Middle frontal gyrus (tissue), 1 donor: ENCODE results near the gene TMEM164.

Source experiments
- DNase-seq: peaks from one replicate; pipeline ENCODE4 v3.0.0-alpha.2; 2015; ENCODE audit warnings: low spot score; ENCODE audit errors: extremely low spot score

Gene TMEM164

GRCh38 chrX:110003167-110004156 lies 548 bp downstream of the TMEM164 start:
- DNase-seq: no peak

- no peak for DNase-seq
These were observed 1.3 kb downstream of the TMEM164 start for GRCh38 chrX:110004215-110004614.

GRCh38 chrX:110004731-110005369 lies 1.9 kb downstream of the TMEM164 start:
- DNase-seq: no peak

DNA sequence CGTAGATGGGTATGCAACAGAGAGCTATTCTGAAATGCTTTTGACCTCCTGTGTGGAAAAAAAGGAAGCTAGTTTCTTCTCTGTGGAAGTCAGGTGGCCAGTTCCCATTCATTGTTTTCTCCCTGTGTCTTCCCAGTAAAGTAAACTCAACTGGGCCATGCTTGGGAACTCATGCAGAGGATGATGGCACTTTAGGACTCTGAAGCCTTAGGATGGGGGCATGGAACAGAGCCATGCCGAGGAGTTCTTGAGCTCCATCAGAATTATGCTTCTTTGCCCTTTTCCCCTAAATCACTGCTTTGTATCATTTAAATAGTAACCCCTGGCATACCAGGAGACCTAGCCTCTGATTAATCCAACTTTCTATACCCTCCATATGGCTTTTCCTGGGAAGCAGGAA lies 3.2 kb downstream of the TMEM164 start:
- DNase-seq: no peak

DNA sequence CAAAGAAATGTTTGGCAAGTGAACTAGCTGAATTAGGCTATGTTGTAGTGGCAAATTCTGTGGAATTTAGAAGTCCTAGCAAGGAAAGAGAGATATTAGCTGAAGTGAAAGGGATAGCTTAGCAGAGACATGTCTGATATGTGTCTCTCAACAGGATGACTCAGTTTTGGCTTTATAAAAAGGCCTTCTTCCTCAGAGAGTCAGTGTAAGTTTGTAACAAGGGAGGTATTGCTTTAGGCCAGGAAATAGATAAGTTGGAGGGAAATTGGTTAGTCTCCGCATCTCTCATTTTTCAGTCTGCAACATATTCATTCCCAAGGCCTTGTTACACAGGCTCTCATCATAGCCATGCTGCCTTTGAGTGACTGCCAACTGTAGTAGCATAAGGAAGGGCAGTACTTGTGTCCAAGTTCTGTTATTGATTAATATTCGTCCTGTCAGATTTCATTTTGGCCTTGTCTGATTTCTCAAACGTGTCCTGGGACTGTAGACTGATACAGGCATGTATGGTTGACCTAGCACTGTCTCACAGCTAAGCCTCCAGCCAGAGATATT lies 4.0 kb downstream of the TMEM164 start:
- DNase-seq: no peak

DNA sequence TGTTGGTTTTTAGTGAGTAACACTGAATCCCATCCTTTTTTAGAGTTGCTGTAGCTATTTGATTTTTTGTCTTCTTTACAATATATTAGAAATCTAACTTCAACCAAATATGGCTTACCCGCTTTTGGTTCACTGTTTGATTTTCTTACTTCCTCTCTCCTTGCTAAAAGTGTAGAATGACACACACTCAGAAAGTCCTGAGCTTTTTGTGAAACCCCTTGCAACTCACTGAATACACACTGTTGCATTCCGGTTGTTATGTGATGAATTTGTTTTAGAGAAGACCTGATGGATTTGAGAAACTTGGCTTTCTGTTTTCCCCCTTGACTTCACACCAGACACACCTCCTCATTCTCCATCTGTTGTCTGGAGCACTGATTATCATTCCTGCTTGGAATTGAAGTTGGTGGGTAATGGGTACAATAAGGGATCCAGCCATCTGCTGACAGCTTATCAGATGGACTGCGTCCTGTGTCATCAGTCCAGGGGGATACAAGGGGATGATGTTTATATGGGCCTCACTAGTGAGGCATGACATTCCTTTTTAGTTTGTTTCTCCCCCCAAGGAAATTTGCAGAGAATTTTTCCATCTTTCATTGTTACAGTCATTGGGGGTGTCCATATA lies 5.2 kb downstream of the TMEM164 start:
- DNase-seq: no peak

DNA sequence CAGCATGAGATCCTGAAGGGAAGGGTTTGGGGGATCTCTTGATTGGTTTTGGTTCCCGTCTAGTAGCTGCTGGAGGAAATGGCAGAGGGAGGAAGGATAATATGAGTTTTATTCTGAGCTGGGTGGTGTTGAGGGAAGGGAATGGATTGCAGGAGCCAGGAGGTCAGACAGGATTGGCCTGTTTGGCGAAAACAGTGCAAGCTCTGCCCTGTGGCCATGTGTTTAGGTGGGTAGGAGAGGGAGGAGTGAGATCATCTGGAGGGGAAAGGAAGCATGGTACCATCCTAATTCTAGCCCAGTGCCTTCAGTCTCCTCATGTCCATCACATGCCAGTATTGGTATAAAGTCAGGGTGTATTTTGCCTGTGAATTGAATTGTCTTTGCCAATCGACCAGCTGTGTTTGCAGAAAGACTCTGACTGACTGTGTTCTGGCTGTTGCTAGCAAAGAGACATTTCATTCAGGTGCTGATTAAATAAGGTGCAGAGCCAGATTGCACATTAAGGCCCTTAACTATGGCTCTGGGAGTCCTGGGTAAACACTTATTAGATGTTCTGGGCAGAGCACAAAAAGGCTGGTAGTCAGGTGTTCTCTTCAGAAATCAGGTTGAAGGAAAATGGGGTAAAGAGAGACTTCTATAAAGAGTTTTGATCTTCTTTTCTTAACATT lies 10.0 kb downstream of the TMEM164 start:
- DNase-seq: no peak

DNA sequence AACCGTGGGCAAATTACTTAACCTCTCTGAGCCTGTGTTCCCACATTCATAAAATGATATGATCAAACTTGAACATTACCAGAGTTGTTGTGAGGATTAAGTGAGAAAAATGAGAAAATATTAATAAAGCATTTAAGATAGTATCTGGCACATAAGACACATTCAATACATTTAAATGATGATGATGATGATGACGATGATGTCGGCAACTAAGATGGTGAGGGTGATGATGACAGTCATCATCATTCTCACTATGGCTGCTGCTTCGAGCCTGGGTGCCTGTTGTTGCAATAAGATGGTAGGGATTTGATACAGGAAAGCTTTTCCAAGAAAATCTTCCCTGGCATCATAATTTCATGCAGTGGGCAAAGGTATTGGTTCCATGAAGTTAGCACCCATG lies 11.1 kb downstream of the TMEM164 start:
- no peak for DNase-seq

GRCh38 chrX:110015032-110015431 lies 12.1 kb downstream of the TMEM164 start:
- DNase-seq: no peak

GRCh38 chrX:110015915-110016314 lies 13.0 kb downstream of the TMEM164 start:
- no peak for DNase-seq

DNA sequence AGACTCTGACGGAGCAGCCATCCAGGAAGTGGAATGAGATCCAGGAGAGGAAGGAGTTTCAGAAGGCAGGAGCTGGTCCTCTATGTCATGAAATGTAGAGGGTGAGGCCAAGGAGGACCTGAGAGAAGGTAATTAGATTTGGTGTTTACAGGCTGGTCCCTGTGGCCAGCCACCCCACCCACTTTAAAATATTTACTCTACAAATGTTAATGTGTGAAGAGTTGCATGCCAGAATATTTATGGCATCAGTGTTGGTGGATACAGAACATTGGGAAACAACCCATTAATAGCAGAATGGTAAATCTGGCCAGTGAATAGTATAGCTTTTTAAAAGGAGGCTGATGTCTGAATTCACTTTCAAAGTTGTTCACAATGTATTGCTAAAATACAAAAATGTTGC lies 17.6 kb downstream of the TMEM164 start:
- no peak for DNase-seq

GRCh38 chrX:110021258-110022022 lies 18.5 kb downstream of the TMEM164 start:
- DNase-seq: no peak

GRCh38 chrX:110022599-110023448 lies 19.9 kb downstream of the TMEM164 start:
- no peak for DNase-seq

GRCh38 chrX:110025395-110025794 lies 22.5 kb downstream of the TMEM164 start:
- DNase-seq: no peak

DNA sequence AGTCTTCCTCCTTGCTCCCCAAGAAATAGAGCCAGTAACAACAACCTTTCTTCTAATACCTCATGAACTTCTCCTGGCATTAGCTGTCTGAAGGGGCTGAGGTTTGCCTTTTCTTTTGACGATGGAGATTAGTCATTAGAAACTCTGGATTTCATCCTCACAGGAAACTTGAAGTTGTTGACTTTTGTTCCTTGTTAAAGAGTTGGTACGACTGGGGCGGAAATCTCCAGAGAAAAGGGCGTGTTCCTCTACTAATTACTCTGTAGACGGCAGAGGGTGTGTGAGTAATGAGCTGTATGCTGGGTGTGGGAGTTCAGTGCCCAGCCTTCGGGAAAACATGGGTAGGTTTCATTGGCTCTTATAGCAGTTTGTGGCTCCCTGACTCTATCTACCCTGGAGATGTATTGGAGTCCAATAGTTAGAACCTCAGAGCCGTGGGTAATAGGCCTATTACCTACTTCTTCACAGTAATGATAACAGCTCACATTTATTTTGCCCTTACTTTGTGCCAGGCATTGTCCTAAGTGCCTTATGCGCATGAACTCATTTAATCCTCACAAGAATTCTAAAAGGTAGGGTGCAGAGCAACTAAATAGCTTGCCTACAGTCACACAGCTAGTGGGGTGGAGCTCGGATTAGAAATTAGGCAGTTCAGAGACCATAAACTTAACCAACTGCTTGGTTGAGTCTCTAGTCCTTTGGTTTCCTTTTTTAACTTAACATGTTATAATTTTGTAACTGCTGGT lies 23.4 kb downstream of the TMEM164 start:
- DNase-seq: no peak

- no peak for DNase-seq
These were observed 29.7 kb downstream of the TMEM164 start for GRCh38 chrX:110032534-110033147.

GRCh38 chrX:110034036-110034435 lies 31.1 kb downstream of the TMEM164 start:
- DNase-seq: no peak
